HepG2 (cell line): ENCODE measurements around the gene FAM83C. TPM values are rescaled to one million over a fixed set of nuclear protein-coding genes. Genes with fewer than 3 reads are reported as not detected.
A peak's percentile ranks its signal among the peaks of the same experiment; 100 is the strongest.

Experiments used
- ARNT ChIP-seq: fragments of 450-650 bp; IDR thresholded peaks from 2 replicates; pipeline ENCODE4 v1.6.1; 2017
- BRCA1 ChIP-seq: sonication (generic); formaldehyde crosslinking; IDR thresholded peaks from 2 replicates; pipeline ENCODE4 v1.4.0; 2020; ENCODE audit warnings: missing genetic modification reagents
- BRD4 ChIP-seq: sonication (generic); formaldehyde crosslinking; IDR thresholded peaks from 2 replicates; pipeline ENCODE4 v1.4.0; 2020; ENCODE audit warnings: missing genetic modification reagents
- FOXA3 ChIP-seq: IDR thresholded peaks from 2 replicates; pipeline ENCODE4 v1.6.1; 2016; ENCODE audit warnings: missing genetic modification reagents, missing compliant biosample characterization
- HDAC6 ChIP-seq: fragments of 200-600 bp; sonication (generic); IDR thresholded peaks from 2 replicates; pipeline ENCODE4 v1.7.0; 2017; ENCODE audit warnings: mild to moderate bottlenecking, antibody characterized with exemption, low read length, low read depth
- HNRNPK ChIP-seq: fragments of 200-400 bp; formaldehyde crosslinking; IDR thresholded peaks from 2 replicates; pipeline ENCODE4 v1.6.1; 2018; ENCODE audit warnings: low read length, low read depth, moderate library complexity, mild to moderate bottlenecking; ENCODE audit not compliant: poor library complexity, severe bottlenecking
- ISL2 ChIP-seq: sonication (generic); formaldehyde crosslinking; IDR thresholded peaks from 2 replicates; pipeline ENCODE4 v1.5.0; 2020; ENCODE audit warnings: missing genetic modification reagents
- KAT2B ChIP-seq: fragments of 150-350 bp; IDR thresholded peaks from 2 replicates; pipeline ENCODE4 v1.6.1; 2014; ENCODE audit warnings: low read depth, low read length, borderline replicate concordance
- KDM4B ChIP-seq: sonication (generic); formaldehyde crosslinking; IDR thresholded peaks from 2 replicates; pipeline ENCODE4 v1.4.0; 2020; ENCODE audit warnings: missing genetic modification reagents
- KLF9 ChIP-seq: IDR thresholded peaks from 2 replicates; pipeline ENCODE4 v1.6.1; 2016; ENCODE audit warnings: low read depth
- PHF21A ChIP-seq: sonication (generic); formaldehyde crosslinking; IDR thresholded peaks from 2 replicates; pipeline ENCODE4 v1.5.0; 2020; ENCODE audit warnings: mild to moderate bottlenecking, missing genetic modification reagents
- ZNF124 ChIP-seq: sonication (generic); formaldehyde crosslinking; IDR thresholded peaks from 2 replicates; pipeline ENCODE4 v1.4.0; 2020; ENCODE audit warnings: missing genetic modification reagents
- ZNF138 ChIP-seq: sonication (generic); formaldehyde crosslinking; IDR thresholded peaks from 2 replicates; pipeline ENCODE4 v1.5.0; 2020; ENCODE audit warnings: mild to moderate bottlenecking, low read depth, missing genetic modification reagents
- ZNF260 ChIP-seq: sonication (generic); formaldehyde crosslinking; IDR thresholded peaks from 2 replicates; pipeline ENCODE4 v1.4.0; 2020; ENCODE audit warnings: missing genetic modification reagents, low read depth, mild to moderate bottlenecking, borderline replicate concordance
- ZNF30 ChIP-seq: sonication (generic); formaldehyde crosslinking; IDR thresholded peaks from 2 replicates; pipeline ENCODE4 v1.5.0; 2020; ENCODE audit warnings: mild to moderate bottlenecking, missing genetic modification reagents
- ZNF354B ChIP-seq: sonication (generic); formaldehyde crosslinking; IDR thresholded peaks from 2 replicates; pipeline ENCODE4 v1.8.0; 2022; ENCODE audit warnings: mild to moderate bottlenecking, missing genetic modification reagents
- ZNF629 ChIP-seq: sonication (generic); formaldehyde crosslinking; conservative IDR thresholded peaks from 2 replicates; pipeline ENCODE4 v1.5.0; 2020; ENCODE audit warnings: missing genetic modification reagents
- polyA plus RNA-seq, 8 experiments: library from polyadenylated mRNA; depleted of rRNA in 3 of 8; stranded (reverse) in 7 of 8; unstranded in 1 of 8; fragments of >200 nt; fragmentation: Illumina TruSeq in 4 of 8; extraction: Trizol in 4 of 8; gene quantifications; 2 replicates each; pipeline versions ENCODE4 v1.2.1 to v1.2.3, GENCODE V29; 2011 to 2016; ENCODE audit warnings: low read depth in 4 of 8, missing spikeins in 1 of 8, mixed read lengths in 1 of 8; ENCODE audit not compliant: insufficient read depth in 1 of 8
- total RNA-seq, 5 experiments: library from RNA; depleted of rRNA; stranded (reverse); fragments of >200 nt; fragmentation: Illumina TruSeq; extraction: Trizol; gene quantifications; 2 replicates each; pipeline ENCODE4 v1.2.3, GENCODE V29; 2016; ENCODE audit warnings: low read depth in 1 of 5
- TF ChIP-seq, protein P1 (sequence below): sonication (generic); formaldehyde crosslinking; conservative IDR thresholded peaks from 2 replicates; pipeline ENCODE4 v1.5.0; 2020; ENCODE audit warnings: missing genetic modification reagents
- TF ChIP-seq, protein P2 (sequence below): sonication (generic); formaldehyde crosslinking; IDR thresholded peaks from 2 replicates; pipeline ENCODE4 v1.4.0; 2020; ENCODE audit warnings: missing genetic modification reagents
- TF ChIP-seq, protein P3 (sequence below): sonication (generic); formaldehyde crosslinking; IDR thresholded peaks from 2 replicates; pipeline ENCODE4 v1.4.0; 2020; ENCODE audit warnings: missing genetic modification reagents
- TF ChIP-seq, protein P4 (sequence below), 2 experiments: sonication (generic) in 1 of 2; formaldehyde crosslinking in 1 of 2; IDR thresholded peaks; 2 replicates each; pipeline versions ENCODE4 v1.5.1 to v1.6.1; 2011 to 2020; ENCODE audit warnings: borderline replicate concordance in 1 of 2, low read depth in 1 of 2, low read length in 1 of 2, mild to moderate bottlenecking in 1 of 2, missing genetic modification reagents in 1 of 2, moderate library complexity in 1 of 2
- TF ChIP-seq, protein P5 (sequence below): sonication (generic); formaldehyde crosslinking; IDR thresholded peaks from 2 replicates; pipeline ENCODE4 v1.4.0; 2020; ENCODE audit warnings: low read depth, mild to moderate bottlenecking, missing genetic modification reagents

The FAM83C gene
- total and polyA plus RNA-seq, 2 of the 13 experiments (the other 11 are each of a cell fraction or from before 2014, with no cell fraction given): 0.04 TPM; not detected in 1

DNA sequence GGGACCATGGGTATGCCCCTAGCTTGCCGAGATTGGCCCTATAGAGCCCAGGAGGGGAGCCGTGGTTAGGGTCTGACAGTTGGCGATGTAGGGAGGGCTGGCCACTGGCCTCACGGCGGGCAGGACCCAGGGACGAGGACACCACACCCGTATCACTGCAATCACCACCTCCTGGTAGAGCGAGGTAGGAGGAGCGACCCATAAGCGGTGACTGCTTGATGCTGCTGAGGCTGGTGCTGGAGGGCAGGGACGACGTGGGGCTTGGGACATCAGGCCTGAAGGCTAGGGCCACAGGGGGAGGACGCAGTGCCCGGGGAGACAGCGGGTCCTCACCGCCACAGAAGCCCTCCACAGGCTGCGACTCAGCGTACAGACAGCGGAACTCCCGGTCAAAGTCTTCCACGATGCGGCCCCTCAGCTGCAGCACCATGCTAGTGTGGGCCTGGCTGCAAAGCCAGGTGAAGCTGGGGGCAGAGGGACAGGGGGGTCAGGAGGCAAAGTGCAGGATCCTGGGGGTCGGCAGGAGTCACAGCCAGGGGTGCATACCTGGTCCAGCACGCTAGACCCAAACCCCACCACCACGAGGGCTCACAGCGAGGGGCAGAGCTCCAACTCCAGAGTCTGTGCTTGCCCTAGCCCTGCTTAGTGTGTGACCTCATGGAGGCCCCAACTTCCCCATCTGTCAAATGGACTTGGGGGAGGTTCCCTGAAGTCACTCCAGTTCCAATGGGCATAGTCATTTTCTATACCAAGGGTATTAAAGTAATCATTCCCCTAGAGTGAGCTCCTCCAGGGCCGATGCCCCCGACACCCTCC lies 4.5 kb downstream of the FAM83C start (continued):
- TF ChIP-seq, protein P1, sequence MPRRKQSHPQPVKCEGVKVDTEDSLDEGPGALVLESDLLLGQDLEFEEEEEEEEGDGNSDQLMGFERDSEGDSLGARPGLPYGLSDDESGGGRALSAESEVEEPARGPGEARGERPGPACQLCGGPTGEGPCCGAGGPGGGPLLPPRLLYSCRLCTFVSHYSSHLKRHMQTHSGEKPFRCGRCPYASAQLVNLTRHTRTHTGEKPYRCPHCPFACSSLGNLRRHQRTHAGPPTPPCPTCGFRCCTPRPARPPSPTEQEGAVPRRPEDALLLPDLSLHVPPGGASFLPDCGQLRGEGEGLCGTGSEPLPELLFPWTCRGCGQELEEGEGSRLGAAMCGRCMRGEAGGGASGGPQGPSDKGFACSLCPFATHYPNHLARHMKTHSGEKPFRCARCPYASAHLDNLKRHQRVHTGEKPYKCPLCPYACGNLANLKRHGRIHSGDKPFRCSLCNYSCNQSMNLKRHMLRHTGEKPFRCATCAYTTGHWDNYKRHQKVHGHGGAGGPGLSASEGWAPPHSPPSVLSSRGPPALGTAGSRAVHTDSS (CRISPR knock-in tag): no peak
- TF ChIP-seq KLF9 (no peak), ZNF138 (CRISPR knock-in tag) (no peak), BRCA1 (CRISPR knock-in tag) (no peak), ZNF629 (peak; percentile 92), ZNF124 (CRISPR knock-in tag) (no peak), BRD4 (CRISPR knock-in tag) (peak; percentile 21; the same call in 1 of the 2 replicates), ARNT (no peak), ZNF354B (no peak; the same call in 1 of the 2 replicates), ZNF260 (CRISPR knock-in tag) (no peak), FOXA3 (CRISPR knock-in tag) (no peak), ISL2 (CRISPR knock-in tag) (no peak), ZNF30 (no peak), HDAC6 (no peak), PHF21A (CRISPR knock-in tag) (no peak), HNRNPK (no peak), KAT2B (no peak), KDM4B (CRISPR knock-in tag) (no peak)
- TF ChIP-seq, protein P2, sequence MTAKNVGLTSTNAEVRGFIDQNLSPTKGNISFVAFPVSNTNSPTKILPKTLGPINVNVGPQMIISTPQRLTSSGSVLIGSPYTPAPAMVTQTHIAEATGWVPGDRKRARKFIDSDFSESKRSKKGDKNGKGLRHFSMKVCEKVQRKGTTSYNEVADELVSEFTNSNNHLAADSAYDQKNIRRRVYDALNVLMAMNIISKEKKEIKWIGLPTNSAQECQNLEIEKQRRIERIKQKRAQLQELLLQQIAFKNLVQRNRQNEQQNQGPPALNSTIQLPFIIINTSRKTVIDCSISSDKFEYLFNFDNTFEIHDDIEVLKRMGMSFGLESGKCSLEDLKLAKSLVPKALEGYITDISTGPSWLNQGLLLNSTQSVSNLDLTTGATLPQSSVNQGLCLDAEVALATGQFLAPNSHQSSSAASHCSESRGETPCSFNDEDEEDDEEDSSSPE (CRISPR knock-in tag): no peak
- TF ChIP-seq, protein P3, sequence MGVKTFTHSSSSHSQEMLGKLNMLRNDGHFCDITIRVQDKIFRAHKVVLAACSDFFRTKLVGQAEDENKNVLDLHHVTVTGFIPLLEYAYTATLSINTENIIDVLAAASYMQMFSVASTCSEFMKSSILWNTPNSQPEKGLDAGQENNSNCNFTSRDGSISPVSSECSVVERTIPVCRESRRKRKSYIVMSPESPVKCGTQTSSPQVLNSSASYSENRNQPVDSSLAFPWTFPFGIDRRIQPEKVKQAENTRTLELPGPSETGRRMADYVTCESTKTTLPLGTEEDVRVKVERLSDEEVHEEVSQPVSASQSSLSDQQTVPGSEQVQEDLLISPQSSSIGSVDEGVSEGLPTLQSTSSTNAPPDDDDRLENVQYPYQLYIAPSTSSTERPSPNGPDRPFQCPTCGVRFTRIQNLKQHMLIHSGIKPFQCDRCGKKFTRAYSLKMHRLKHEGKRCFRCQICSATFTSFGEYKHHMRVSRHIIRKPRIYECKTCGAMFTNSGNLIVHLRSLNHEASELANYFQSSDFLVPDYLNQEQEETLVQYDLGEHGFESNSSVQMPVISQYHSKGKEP (CRISPR knock-in tag): no peak
- TF ChIP-seq, protein P4, sequence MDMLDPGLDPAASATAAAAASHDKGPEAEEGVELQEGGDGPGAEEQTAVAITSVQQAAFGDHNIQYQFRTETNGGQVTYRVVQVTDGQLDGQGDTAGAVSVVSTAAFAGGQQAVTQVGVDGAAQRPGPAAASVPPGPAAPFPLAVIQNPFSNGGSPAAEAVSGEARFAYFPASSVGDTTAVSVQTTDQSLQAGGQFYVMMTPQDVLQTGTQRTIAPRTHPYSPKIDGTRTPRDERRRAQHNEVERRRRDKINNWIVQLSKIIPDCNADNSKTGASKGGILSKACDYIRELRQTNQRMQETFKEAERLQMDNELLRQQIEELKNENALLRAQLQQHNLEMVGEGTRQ (IDR thresholded peaks at IDR 0.05; ENCODE audit: low read depth, low read length): no peak; the same call in 1 of the 2 replicates
- TF ChIP-seq, protein P4 (CRISPR knock-in tag; IDR thresholded peaks at IDR 0.05; ENCODE audit: borderline replicate concordance): no peak
- TF ChIP-seq, protein P5, sequence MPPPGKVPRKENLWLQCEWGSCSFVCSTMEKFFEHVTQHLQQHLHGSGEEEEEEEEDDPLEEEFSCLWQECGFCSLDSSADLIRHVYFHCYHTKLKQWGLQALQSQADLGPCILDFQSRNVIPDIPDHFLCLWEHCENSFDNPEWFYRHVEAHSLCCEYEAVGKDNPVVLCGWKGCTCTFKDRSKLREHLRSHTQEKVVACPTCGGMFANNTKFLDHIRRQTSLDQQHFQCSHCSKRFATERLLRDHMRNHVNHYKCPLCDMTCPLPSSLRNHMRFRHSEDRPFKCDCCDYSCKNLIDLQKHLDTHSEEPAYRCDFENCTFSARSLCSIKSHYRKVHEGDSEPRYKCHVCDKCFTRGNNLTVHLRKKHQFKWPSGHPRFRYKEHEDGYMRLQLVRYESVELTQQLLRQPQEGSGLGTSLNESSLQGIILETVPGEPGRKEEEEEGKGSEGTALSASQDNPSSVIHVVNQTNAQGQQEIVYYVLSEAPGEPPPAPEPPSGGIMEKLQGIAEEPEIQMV: 0 out of 2 replicates have a peak, but pooled peaks have one; percentile 32
